H9 (cell line): ENCODE measurements around the gene TACR2. TPM values are rescaled to one million over a fixed set of nuclear protein-coding genes. Genes with fewer than 3 reads are reported as not detected.

Experiments
- DNase-seq: peaks from one replicate; pipeline ENCODE4 v3.0.0-alpha.2; 2017
- H2AFZ ChIP-seq: one replicate; pipeline ENCODE4 v1.6.1; 2013; ENCODE audit warnings: mild to moderate bottlenecking, low read length, control low read depth, moderate library complexity
- H2AK5ac ChIP-seq: 2 replicates; pipeline ENCODE4 v1.6.1; 2013; ENCODE audit warnings: low read length, control low read depth, mixed read lengths; ENCODE audit not compliant: insufficient read length
- H2BK120ac ChIP-seq: one replicate; pipeline ENCODE4 v1.6.1; 2013; ENCODE audit warnings: low read depth, mild to moderate bottlenecking, low read length, control low read depth, inconsistent platforms; ENCODE audit not compliant: poor library complexity, severe bottlenecking
- H2BK12ac ChIP-seq: 2 replicates; pipeline ENCODE4 v1.6.1; 2013; ENCODE audit warnings: low read length, control low read depth, mixed read lengths, low read depth; ENCODE audit not compliant: insufficient read length
- H2BK15ac ChIP-seq: 2 replicates; pipeline ENCODE4 v1.6.1; 2013; ENCODE audit warnings: low read depth, low read length, control low read depth
- H2BK20ac ChIP-seq: one replicate; pipeline ENCODE4 v1.6.1; 2013; ENCODE audit warnings: low read depth, mild to moderate bottlenecking, low read length, control low read depth, inconsistent platforms; ENCODE audit not compliant: poor library complexity, severe bottlenecking
- H2BK5ac ChIP-seq: 2 replicates; pipeline ENCODE4 v1.6.1; 2013; ENCODE audit warnings: low read length, control low read depth, mixed read lengths; ENCODE audit not compliant: insufficient read length
- H3K14ac ChIP-seq: 2 replicates; pipeline ENCODE4 v1.6.1; 2013; ENCODE audit warnings: low read length, control low read depth; ENCODE audit not compliant: insufficient read depth
- H3K18ac ChIP-seq: 2 replicates; pipeline ENCODE4 v1.6.1; 2013; ENCODE audit warnings: low read depth, mild to moderate bottlenecking, mixed read lengths, low read length, control low read depth; ENCODE audit not compliant: insufficient read length
- H3K23ac ChIP-seq: 2 replicates; pipeline ENCODE4 v1.6.1; 2013; ENCODE audit warnings: low read length, control low read depth, mixed read lengths, low read depth; ENCODE audit not compliant: insufficient read length
- H3K23me2 ChIP-seq: 2 replicates; pipeline ENCODE4 v1.6.1; 2013; ENCODE audit warnings: low read depth, mild to moderate bottlenecking, mixed read lengths, low read length, control low read depth; ENCODE audit not compliant: insufficient read length, poor library complexity, severe bottlenecking
- H3K27ac ChIP-seq: 2 replicates; pipeline ENCODE4 v1.5.1; 2013; ENCODE audit warnings: low read length, control low read depth, mixed read lengths, low read depth; ENCODE audit not compliant: insufficient read length
- H3K27me3 ChIP-seq: 2 replicates; pipeline ENCODE4 v1.6.1; 2013; ENCODE audit warnings: low read length, control low read depth, inconsistent platforms; ENCODE audit not compliant: insufficient read depth
- H3K4ac ChIP-seq: 2 replicates; pipeline ENCODE4 v1.6.1; 2013; ENCODE audit warnings: low read depth, mild to moderate bottlenecking, control low read depth, inconsistent platforms, low read length, moderate library complexity
- H3K4me1 ChIP-seq: 2 replicates; pipeline ENCODE4 v1.6.1; 2013; ENCODE audit warnings: low read length, control low read depth, inconsistent platforms; ENCODE audit not compliant: insufficient read depth
- H3K4me2 ChIP-seq: 2 replicates; pipeline ENCODE4 v1.6.1; 2013; ENCODE audit warnings: low read length, control low read depth, mixed read lengths; ENCODE audit not compliant: insufficient read length, insufficient read depth
- H3K56ac ChIP-seq: 2 replicates; pipeline ENCODE4 v1.6.1; 2013; ENCODE audit warnings: low read depth, mild to moderate bottlenecking, mixed read lengths, low read length, control low read depth; ENCODE audit not compliant: insufficient read length
- H3K79me1 ChIP-seq: 2 replicates; pipeline ENCODE4 v1.6.1; 2013; ENCODE audit warnings: low read depth, mild to moderate bottlenecking, moderate library complexity, low read length, control low read depth, inconsistent platforms; ENCODE audit not compliant: insufficient read depth, poor library complexity, severe bottlenecking
- H3K79me2 ChIP-seq: 2 replicates; pipeline ENCODE4 v1.6.1; 2013; ENCODE audit warnings: low read length, control low read depth, inconsistent platforms; ENCODE audit not compliant: insufficient read depth
- H3K9ac ChIP-seq: 2 replicates; pipeline ENCODE4 v1.6.1; 2013; ENCODE audit warnings: low read length, control low read depth, mixed read lengths; ENCODE audit not compliant: insufficient read length; ENCODE audit errors: extremely low read depth
- H3K9me3 ChIP-seq: one replicate; pipeline ENCODE4 v1.6.1; 2013; ENCODE audit warnings: low read depth, low read length, inconsistent platforms; ENCODE audit not compliant: control insufficient read depth
- H3T11ph ChIP-seq: one replicate; pipeline ENCODE4 v1.6.1; 2013; ENCODE audit warnings: mild to moderate bottlenecking, low read length, control low read depth, inconsistent platforms
- H4K20me1 ChIP-seq: one replicate; pipeline ENCODE4 v1.6.1; 2013; ENCODE audit not compliant: control insufficient read depth, insufficient read length, insufficient read depth
- H4K5ac ChIP-seq: 2 replicates; pipeline ENCODE4 v1.6.1; 2013; ENCODE audit warnings: low read depth, mild to moderate bottlenecking, mixed read lengths, low read length, control low read depth; ENCODE audit not compliant: insufficient read length
- H4K8ac ChIP-seq: replicated peaks from 2 replicates; pipeline ENCODE4 v1.6.1; 2013; ENCODE audit warnings: low read length, control low read depth, mixed read lengths, low read depth; ENCODE audit not compliant: insufficient read length
- H4K91ac ChIP-seq: 2 replicates; pipeline ENCODE4 v1.6.1; 2013; ENCODE audit warnings: low read depth, mild to moderate bottlenecking, moderate library complexity, mixed read lengths, low read length, control low read depth; ENCODE audit not compliant: insufficient read length
- H3K27ac Mint-ChIP-seq, 3 experiments: 2 replicates in 2 of 3; 3 replicates in 1 of 3; pipeline ENCODE4 v1.8.0; 2020 to 2021; ENCODE audit warnings: mixed read lengths in 3 of 3, mild to moderate bottlenecking in 1 of 3, moderate library complexity in 1 of 3
- H3K27me3 Mint-ChIP-seq: 2 replicates; pipeline ENCODE4 v1.8.0; 2021; ENCODE audit warnings: low read depth, mild to moderate bottlenecking, moderate library complexity, mixed read lengths
- H3K36me3 Mint-ChIP-seq, 3 experiments: 2 replicates in 2 of 3; 3 replicates in 1 of 3; pipeline ENCODE4 v1.8.0; 2020 to 2021; ENCODE audit warnings: low read depth in 3 of 3, mixed read lengths in 3 of 3; ENCODE audit not compliant: insufficient read depth in 1 of 3
- H3K4me1 Mint-ChIP-seq, 2 experiments: 2 replicates each; pipeline ENCODE4 v1.8.0; 2020; ENCODE audit warnings: mixed read lengths in 2 of 2
- H3K4me3 Mint-ChIP-seq, 2 experiments: 2 replicates in 1 of 2; 3 replicates in 1 of 2; pipeline ENCODE4 v1.8.0; 2020 to 2021; ENCODE audit warnings: mild to moderate bottlenecking in 2 of 2, mixed read lengths in 2 of 2, moderate library complexity in 1 of 2
- H3K9me3 Mint-ChIP-seq, 2 experiments: 2 replicates in 1 of 2; 3 replicates in 1 of 2; pipeline ENCODE4 v1.8.0; 2020; ENCODE audit warnings: mild to moderate bottlenecking in 2 of 2, mixed read lengths in 2 of 2, moderate library complexity in 1 of 2
- CTCF ChIP-seq: fragments of 200-600 bp; sonication (generic); conservative IDR thresholded peaks from 3 replicates; pipeline ENCODE4 v1.8.0; 2021; ENCODE audit warnings: antibody characterized with exemption, mild to moderate bottlenecking
- WGBS: extraction: QIAGEN DNeasy Blood & Tissue Kit; methylation state at CpG from one replicate; pipeline ENCODE4 v1.1.7; 2013; ENCODE audit warnings: missing lambda C conversion rate, low lambda C conversion rate, mixed read lengths; ENCODE audit not compliant: insufficient read length; ENCODE audit errors: extremely low coverage; 5-methylcytosine and 5-hydroxymethylcytosine counted together
- total RNA-seq: library from RNA; stranded (reverse); gene quantifications from 2 replicates; pipeline ENCODE4 v1.2.1, GENCODE V29; 2021

Gene TACR2
- total RNA-seq, 1 experiment from 2014 or later = not detected

GRCh38 chr10:69419744-69420126, 3.0 kb upstream of the TACR2 start:
- peaks cover 8% of the 10 kb centered on the region for H3K27me3 Mint-ChIP-seq
- peaks cover 4 to 6% of the 10 kb centered on the region in 2 experiments; a peak in 2 of 4 replicates for H3K4me1 Mint-ChIP-seq
- H4K5ac ChIP-seq = no peak overlapping the region
- no peak overlapping the region for H3K56ac ChIP-seq
- H3K4me1 ChIP-seq = no peaks in the 10 kb centered on the region
- no peaks in the 10 kb centered on the region for H3K9me3 Mint-ChIP-seq
- H3K9me3 ChIP-seq = no peaks in the 10 kb centered on the region
- H3K27ac ChIP-seq = no peak overlapping the region
- no peak overlapping the region for H3K4me3 Mint-ChIP-seq
- no peak overlapping the region for H2BK20ac ChIP-seq
- no peaks in the 10 kb centered on the region for H3K27me3 ChIP-seq
- H2BK120ac ChIP-seq = no peak overlapping the region
- H3K23me2 ChIP-seq = no peaks in the 10 kb centered on the region
- no peak overlapping the region for H3K18ac ChIP-seq
- H4K91ac ChIP-seq = no peak overlapping the region
- no peak overlapping the region for H3T11ph ChIP-seq
- no peak overlapping the region for H2AK5ac ChIP-seq
- H2BK5ac ChIP-seq = no peak overlapping the region
- no peak overlapping the region for H3K4me2 ChIP-seq
- no peaks in the 10 kb centered on the region for H3K79me1 ChIP-seq
- no peak overlapping the region for H3K9ac ChIP-seq
- H3K27ac Mint-ChIP-seq = no peak overlapping the region; a peak in 1 of 7 replicates
- no peak for DNase-seq
- no CpG with 5 or more reads among the region's 11 CpGs for WGBS
- no peaks in the 10 kb centered on the region for H3K36me3 Mint-ChIP-seq
- H4K20me1 ChIP-seq = no peaks in the 10 kb centered on the region
- H3K79me2 ChIP-seq = no peaks in the 10 kb centered on the region
- H2AFZ ChIP-seq = no peak overlapping the region
- TF ChIP-seq CTCF = no peak
- H3K23ac ChIP-seq = no peak overlapping the region
- no peak overlapping the region for H3K4ac ChIP-seq
- H4K8ac ChIP-seq = no peak overlapping the region
- no peak overlapping the region for H2BK15ac ChIP-seq
- H3K14ac ChIP-seq = no peak overlapping the region
- H2BK12ac ChIP-seq = no peak overlapping the region
